GM12878 (cell line): ENCODE measurements around the gene CSTF2T. TPM values are rescaled to one million over a fixed set of nuclear protein-coding genes. Genes with fewer than 3 reads are reported as not detected.

ENCODE experiments used
- ATAC-seq: fragments of 200-7000 bp; cut with Tn5 transposase; 3 replicates; pipeline ENCODE4 v1.9.1; 2020; ENCODE audit warnings: mild to moderate bottlenecking, moderate library complexity
- Bru-seq: library from RNA; stranded (reverse); fragments of 400-500 nt; gene quantifications from one replicate; lab custom pipeline; 2021; lab: Mats Ljungman, UMichigan
- BruChase-seq, 2 experiments: library from RNA; stranded (reverse); fragments of 400-500 nt; gene quantifications; one replicate each; lab custom pipeline; 2021; lab: Mats Ljungman, UMichigan
- BruUV-seq: library from RNA; stranded (reverse); fragments of 400-500 nt; replicated peaks from 2 replicates; lab custom pipeline; 2021; lab: Mats Ljungman, UMichigan
- CTCF ChIA-PET: fragments of 300-600 bp; sonication (Branson Sonifier 250); formaldehyde crosslinking; extraction: SDS; loops from one replicate; lab custom pipeline; 2021; ENCODE audit warnings: inconsistent platforms; lab: Yijun Ruan, JAX
- POLR2A ChIA-PET: fragments of 350-600 bp; formaldehyde crosslinking; extraction: SDS; loops from one replicate; lab custom pipeline; 2021; ENCODE audit warnings: inconsistent platforms; lab: Charles Lee
- RAD21 ChIA-PET: fragments of 300-600 bp; sonication (Branson Sonifier 250); formaldehyde crosslinking; loops from one replicate; lab custom pipeline; 2023; ENCODE audit warnings: antibody characterized with exemption; ENCODE audit not compliant: unreplicated experiment; lab: Charles Lee
- SMC1A ChIA-PET: fragments of 300-600 bp; sonication (Branson Sonifier 250); formaldehyde crosslinking; loops from one replicate; lab custom pipeline; 2023; ENCODE audit not compliant: unreplicated experiment, uncharacterized antibody; lab: Charles Lee
- DNase-seq: peaks from one replicate; pipeline ENCODE4 v3.0.0-alpha.2; 2011; ENCODE audit warnings: low read depth, low spot score
- FAIRE-seq: peaks from 3 replicates; lab custom pipeline; 2011; peaks lifted over from hg19 to GRCh38; lab: Jason Lieb, UNC
- H2AFZ ChIP-seq: 2 replicates; pipeline ENCODE4 v1.6.0; 2011; ENCODE audit warnings: low read depth, low read length, control low read depth; ENCODE audit not compliant: control insufficient read depth
- H3K27ac ChIP-seq: 2 replicates; pipeline ENCODE4 v1.5.1; 2011; ENCODE audit warnings: control low read depth; ENCODE audit not compliant: control insufficient read depth, insufficient read depth
- H3K27me3 ChIP-seq, 2 experiments: replicated peaks in 1 of 2; 2 replicates each; pipeline versions ENCODE4 v1.6.0 to v1.6.1; 2011; ENCODE audit warnings: low read length in 1 of 2; ENCODE audit not compliant: control insufficient read depth in 2 of 2, insufficient read depth in 2 of 2
- H3K36me3 ChIP-seq, 2 experiments: 2 replicates each; pipeline ENCODE4 v1.5.1; 2011; ENCODE audit warnings: low read length in 1 of 2; ENCODE audit not compliant: control insufficient read depth in 2 of 2, insufficient read depth in 2 of 2
- H3K4me1 ChIP-seq: 2 replicates; pipeline ENCODE4 v1.6.1; 2011; ENCODE audit warnings: mild to moderate bottlenecking, low read length, moderate library complexity, mixed read lengths; ENCODE audit not compliant: control insufficient read depth, insufficient read depth
- H3K4me2 ChIP-seq: 2 replicates; pipeline ENCODE4 v1.6.0; 2011; ENCODE audit warnings: control low read depth; ENCODE audit not compliant: control insufficient read depth, insufficient read depth
- H3K4me3 ChIP-seq: fragments of 200-600 bp; sonication (generic); 2 replicates; pipeline ENCODE4 v1.5.1; 2016
- H3K79me2 ChIP-seq: 2 replicates; pipeline ENCODE4 v1.6.0; 2011; ENCODE audit warnings: low read length; ENCODE audit not compliant: control insufficient read depth, insufficient read depth
- H3K9ac ChIP-seq: 2 replicates; pipeline ENCODE4 v1.8.0; 2011; ENCODE audit warnings: low read length, control low read depth, mixed read lengths; ENCODE audit not compliant: control insufficient read depth, insufficient read depth
- H3K9me3 ChIP-seq: replicated peaks from 3 replicates; pipeline ENCODE4 v1.5.1; 2011; ENCODE audit warnings: mild to moderate bottlenecking, low read length; ENCODE audit not compliant: control insufficient read depth, insufficient read depth
- H4K20me1 ChIP-seq: 2 replicates; pipeline ENCODE4 v1.6.0; 2011; ENCODE audit not compliant: control insufficient read depth, insufficient read depth
- ATF7 ChIP-seq: fragments of 450-650 bp; IDR thresholded peaks from 2 replicates; pipeline ENCODE4 v1.6.1; 2016; ENCODE audit warnings: low read depth, mild to moderate bottlenecking
- CHD1 ChIP-seq: IDR thresholded peaks from 2 replicates; pipeline ENCODE4 v1.6.1; 2012; ENCODE audit warnings: low read depth, low read length, improper control_type of control experiment
- ELK1 ChIP-seq: IDR thresholded peaks from 2 replicates; pipeline ENCODE4 v1.6.1; 2012; ENCODE audit warnings: low read depth, low read length, improper control_type of control experiment
- GABPA ChIP-seq: IDR thresholded peaks from 2 replicates; pipeline ENCODE4 v1.6.1; 2014; ENCODE audit warnings: antibody characterized with exemption, low read depth, mild to moderate bottlenecking, inconsistent platforms
- HCFC1 ChIP-seq: fragments of 150-350 bp; IDR thresholded peaks from 2 replicates; pipeline ENCODE4 v1.6.1; 2014; ENCODE audit warnings: low read length
- IKZF2 ChIP-seq, 2 experiments: fragments of 450-650 bp; IDR thresholded peaks; 2 replicates each; pipeline ENCODE4 v1.6.1; 2017; ENCODE audit warnings: mild to moderate bottlenecking in 2 of 2, moderate library complexity in 2 of 2
- NBN ChIP-seq: fragments of 450-650 bp; IDR thresholded peaks from 2 replicates; pipeline ENCODE4 v1.6.1; 2016
- NFIC ChIP-seq: IDR thresholded peaks from 2 replicates; pipeline ENCODE4 v1.6.1; 2012; ENCODE audit warnings: low read depth, mild to moderate bottlenecking, inconsistent platforms, low read length, moderate library complexity
- NRF1 ChIP-seq: conservative IDR thresholded peaks from 2 replicates; pipeline ENCODE4 v1.6.1; 2011; ENCODE audit warnings: mild to moderate bottlenecking, low read depth, low read length, improper control_type of control experiment
- POLR2AphosphoS5 ChIP-seq: IDR thresholded peaks from 2 replicates; pipeline ENCODE4 v1.6.1; 2011; ENCODE audit warnings: mild to moderate bottlenecking, low read length, inconsistent platforms
- REST ChIP-seq: IDR thresholded peaks from 2 replicates; pipeline ENCODE4 v1.6.1; 2012; ENCODE audit warnings: mild to moderate bottlenecking, low read depth, low read length
- TARDBP ChIP-seq: IDR thresholded peaks from 2 replicates; pipeline ENCODE4 v1.6.1; 2016; ENCODE audit warnings: borderline replicate concordance
- TCF12 ChIP-seq: IDR thresholded peaks from 2 replicates; pipeline ENCODE4 v1.6.1; 2011; ENCODE audit warnings: low read depth, mild to moderate bottlenecking, low read length
- TCF7 ChIP-seq: IDR thresholded peaks from 2 replicates; pipeline ENCODE4 v1.6.1; 2014; ENCODE audit warnings: antibody characterized with exemption, borderline replicate concordance
- ZZZ3 ChIP-seq: IDR thresholded peaks from 2 replicates; pipeline ENCODE4 v1.6.1; 2011; ENCODE audit warnings: low read depth; ENCODE audit not compliant: control insufficient read depth, insufficient read length
- WGBS: methylation state at CpG from one replicate; pipeline ENCODE4 v1.1.6; 2016; ENCODE audit warnings: low lambda C conversion rate; ENCODE audit not compliant: insufficient replicate concordance, insufficient coverage; ENCODE audit errors: missing lambda C conversion rate; 5-methylcytosine and 5-hydroxymethylcytosine counted together
- in situ Hi-C: fragments of 300-500 bp; cut with MboI; formaldehyde crosslinking; loops from 9 replicates; pipeline ENCODE4 v1.14.3; 2018; ENCODE audit warnings: mixed read lengths
- intact Hi-C: fragments of 100-400 bp; cut with micrococcal nuclease; formaldehyde crosslinking; loops from one replicate; pipeline ENCODE4 v1.14.2; 2022; ENCODE audit not compliant: unreplicated experiment
- long read RNA-seq, 2 experiments: library from polyadenylated mRNA; unstranded; transcript quantifications; one replicate each; pipeline ENCODE4 v2.0.0, GENCODE V29; 2019 to 2020
- polyA minus RNA-seq, 3 experiments: library from RNA; depleted of rRNA, polyadenylated mRNA; stranded (reverse); fragments of >200 nt; gene quantifications; 2 replicates each; pipeline ENCODE4 v1.2.3, GENCODE V29; 2011
- polyA plus RNA-seq, 11 experiments: library from polyadenylated mRNA; depleted of rRNA in 4 of 11; unstranded in 6 of 11; stranded (reverse) in 5 of 11; fragments of >200 nt; fragmentation: Nextera tagmentation in 4 of 11; fragmentation: Illumina TruSeq in 1 of 11; extraction: Ambion mirVana in 4 of 11; extraction: Trizol in 1 of 11; gene quantifications; 1 replicate in 1 of 11; 2 replicates in 10 of 11; pipeline versions ENCODE4 v1.2.1 to v1.2.3, GENCODE V29; 2011 to 2016; ENCODE audit warnings: inconsistent platforms in 2 of 11, missing spikeins in 2 of 11, low read depth in 1 of 11
- total RNA-seq, 4 experiments: library from RNA; depleted of rRNA in 3 of 4; stranded (reverse); fragments of >200 nt in 3 of 4; fragmentation: Illumina TruSeq in 1 of 4; extraction: Trizol in 1 of 4; gene quantifications; 2 replicates each; pipeline versions ENCODE4 v1.2.1 to v1.2.3, GENCODE V29; 2013 to 2021

Gene CSTF2T
- total RNA-seq (2013; cell fraction: nucleolus; rRNA removed): 16.5 and 17.8 TPM in 2 replicates
- 23.5 and 25.1 TPM in 2 replicates for total RNA-seq (2014; rRNA removed)
- total RNA-seq (2014; rRNA removed; fragmentation: Illumina TruSeq; extraction: Trizol): 21.4 and 21.5 TPM in 2 replicates
- total RNA-seq (2021): 21.6 and 22.2 TPM in 2 replicates
- polyA plus RNA-seq (2011; ENCODE audit: low read depth): 9.6 TPM
- 12.4 and 12.7 TPM in 2 replicates for polyA plus RNA-seq (2011; rRNA removed)
- polyA plus RNA-seq (2011; cell fraction: cytosol; rRNA removed): 6.1 and 7.2 TPM in 2 replicates
- polyA plus RNA-seq (2011; cell fraction: nucleus; rRNA removed): 7.3 and 9.9 TPM in 2 replicates
- polyA plus RNA-seq (2012): 12.9 and 13.0 TPM in 2 replicates
- 23.8 and 25.0 TPM in 2 replicates for polyA plus RNA-seq (2014; fragmentation: Illumina TruSeq; extraction: Trizol)
- 1 to 10 TPM; 6.8 to 9.1 TPM for polyA plus RNA-seq (2014; fragmentation: Nextera tagmentation; extraction: Ambion mirVana)
- 16.0 and 16.2 TPM in 2 replicates for polyA plus RNA-seq (2014; rRNA removed)
- polyA plus RNA-seq (2016; fragmentation: Nextera tagmentation; extraction: Ambion mirVana): 10 to 100 TPM; 10.1 to 10.4 TPM
- 9.9 and 10.7 TPM in 2 replicates for polyA minus RNA-seq (2011; rRNA and poly(A)+ RNA removed)
- 4.0 TPM in 2 replicates for polyA minus RNA-seq (2011; cell fraction: cytosol; rRNA and poly(A)+ RNA removed)
- polyA minus RNA-seq (2011; cell fraction: nucleus; rRNA and poly(A)+ RNA removed): 11.5 and 13.6 TPM in 2 replicates
- Bru-seq, nascent RNA: percentile 94 among the genes with signal in this experiment
- percentile 78 among the genes with signal in this experiment for BruChase-seq, experiment 1, labeled RNA remaining after a 6-hour chase
- BruChase-seq, experiment 2, labeled RNA remaining after a 2-hour chase: percentile 96 among the genes with signal in this experiment
- long read RNA-seq, experiment 1, full-length matches to known transcripts: 28 of 29 reads
- long read RNA-seq, experiment 1, partial matches to known transcripts: 0 of 29 reads
- long read RNA-seq, experiment 1, other reads (novel, unspliced or antisense): 1 of 29 reads
- long read RNA-seq, experiment 2, full-length matches to known transcripts: 22 of 22 reads
- long read RNA-seq, experiment 2, partial matches to known transcripts: 0 of 22 reads
- long read RNA-seq, experiment 2, other reads (novel, unspliced or antisense): 0 of 22 reads

- ATAC-seq: peak; percentile 91
- Histone ChIP-seq H3K27me3 (no peaks in the 10 kb centered on the region), H3K4me2 (peak within 1 kb of the TSS; percentile 80), H3K36me3 (no peaks in the 10 kb centered on the region; a peak in 1 of 4 replicates), H2AFZ (peak within 1 kb of the TSS; percentile 99), H3K79me2 (peaks cover 21% of the 10 kb centered on the region), H3K4me1 (peaks cover 6% of the 10 kb centered on the region; the same call in 1 of the 2 replicates), H3K4me3 (peak within 1 kb of the TSS; percentile 95), H3K9ac (peak within 1 kb of the TSS; percentile 95), H4K20me1 (no peaks in the 10 kb centered on the region), H3K27ac (peak within 1 kb of the TSS; percentile 97), H3K9me3 (no peaks in the 10 kb centered on the region)
- ChIA-PET POLR2A (no interaction called here), SMC1A (interaction anchor here (0.6 to 2.0 kb wide), 6 partner anchors 11 to 176 kb away, joined by 3 to 7 read pairs (median 4); no protein-coding TSS in a partner anchor), CTCF (no interaction called here), RAD21 (interaction anchor here (0.8 to 1.5 kb wide), 10 partner anchors 8 to 104 kb away, joined by 3 to 8 read pairs (median 4); no protein-coding TSS in a partner anchor)
- no TSS peak for BruUV-seq
- intact Hi-C loops: no loop called here
- WGBS: under 1% methylated on average over 45 of the region's 45 CpGs
- in situ Hi-C loops: loop anchor here (10.0 kb wide), 1 partner anchor 1045 kb away; no protein-coding TSS in a partner anchor
- DNase-seq: peak; percentile 78
- FAIRE-seq: peak; percentile 96
- no peak for TF ChIP-seq NRF1
- TF ChIP-seq ELK1: peak; percentile 77
- peak; percentile 93 for TF ChIP-seq ATF7
- no peak for TF ChIP-seq CHD1
- peak; percentile 40; the same call in 1 of the 2 replicates for TF ChIP-seq TARDBP
- no peak for TF ChIP-seq REST
- TF ChIP-seq NFIC: peak; percentile 82; the same call in 1 of the 2 replicates
- TF ChIP-seq HCFC1: peak; percentile 89
- TF ChIP-seq TCF12: 0 out of 2 replicates have a peak, but pooled peaks have one; percentile 11
- peak; percentile 89 for TF ChIP-seq POLR2AphosphoS5
- TF ChIP-seq ZZZ3: peak; percentile 85
- peak; percentile 71 to 74 for TF ChIP-seq IKZF2 (IDR thresholded peaks at IDR 0.05)
- TF ChIP-seq NBN: peak; percentile 96
- peak; percentile 100 for TF ChIP-seq GABPA
- no peak for TF ChIP-seq TCF7
Observed at GRCh38 chr10:51699475-51700227, at the start of gene CSTF2T. Gene CSTF2T, minus strand, starts transcription at chr10:51699595. Its CDS starts 46 bp downstream, at chr10:51699549.
